IMR-90 (cell line): ENCODE results near the gene EPN2. TPM values are rescaled to one million over a fixed set of nuclear protein-coding genes. Genes with fewer than 3 reads are reported as not detected.

Experiments used
- ATAC-seq: fragments of 200-7000 bp; cut with Tn5 transposase; 2 replicates; pipeline ENCODE4 v1.9.1; 2020; ENCODE audit warnings: low read depth, mild to moderate bottlenecking, moderate library complexity
- BruUV-seq: library from RNA; stranded (reverse); fragments of 400-500 nt; replicated peaks from 2 replicates; lab custom pipeline; 2021; lab: Mats Ljungman, UMichigan
- CTCF ChIA-PET: fragments of 300-600 bp; formaldehyde crosslinking; extraction: SDS; loops from one replicate; lab custom pipeline; 2021; ENCODE audit warnings: antibody characterized with exemption; lab: Yijun Ruan, JAX
- POLR2A ChIA-PET: fragments of 300-600 bp; sonication (Branson Sonifier 250); formaldehyde crosslinking; loops from one replicate; lab custom pipeline; 2022; ENCODE audit warnings: antibody characterized with exemption; ENCODE audit not compliant: unreplicated experiment; lab: Charles Lee
- DNase-seq: peaks from one replicate; pipeline ENCODE4 v3.0.0; 2013
- H2AFZ ChIP-seq: replicated peaks from 2 replicates; pipeline ENCODE3; 2013; ENCODE audit warnings: low read length, mild to moderate bottlenecking; ENCODE audit not compliant: poor library complexity
- H2AK5ac ChIP-seq: 2 replicates; pipeline ENCODE4 v1.6.1; 2013; ENCODE audit warnings: low read depth, low read length, inconsistent platforms
- H2AK9ac ChIP-seq: replicated peaks from 2 replicates; pipeline ENCODE3; 2013; ENCODE audit warnings: mild to moderate bottlenecking, low read depth, low read length, moderate library complexity; ENCODE audit not compliant: poor library complexity
- H2BK120ac ChIP-seq: 2 replicates; pipeline ENCODE4 v1.6.1; 2013; ENCODE audit warnings: low read depth, low read length, inconsistent platforms
- H2BK15ac ChIP-seq: 3 replicates; pipeline ENCODE4 v1.6.1; 2013; ENCODE audit warnings: low read depth, low read length, inconsistent platforms
- H2BK20ac ChIP-seq: 2 replicates; pipeline ENCODE4 v1.6.1; 2013; ENCODE audit warnings: low read depth, mild to moderate bottlenecking, inconsistent platforms, low read length, moderate library complexity
- H2BK5ac ChIP-seq: 2 replicates; pipeline ENCODE4 v1.6.1; 2013; ENCODE audit warnings: mild to moderate bottlenecking, low read depth, low read length, inconsistent platforms; ENCODE audit not compliant: poor library complexity, severe bottlenecking
- H3K14ac ChIP-seq: replicated peaks from 2 replicates; pipeline ENCODE4 v1.6.1; 2013; ENCODE audit warnings: low read depth, low read length, inconsistent platforms
- H3K18ac ChIP-seq: 2 replicates; pipeline ENCODE4 v1.6.1; 2013; ENCODE audit warnings: low read depth, low read length, control low read depth
- H3K23ac ChIP-seq: 2 replicates; pipeline ENCODE4 v1.6.1; 2013; ENCODE audit warnings: low read depth, low read length, inconsistent platforms
- H3K27ac ChIP-seq: 2 replicates; pipeline ENCODE4 v1.5.1; 2013; ENCODE audit warnings: mild to moderate bottlenecking, control low read depth, low read length; ENCODE audit not compliant: insufficient read depth
- H3K27me3 ChIP-seq: 2 replicates; pipeline ENCODE4 v1.6.1; 2013; ENCODE audit warnings: low read length; ENCODE audit not compliant: control insufficient read depth, insufficient read depth
- H3K36me3 ChIP-seq: 2 replicates; pipeline ENCODE4 v1.6.1; 2013; ENCODE audit warnings: low read length, mixed read lengths; ENCODE audit not compliant: control insufficient read depth, insufficient read depth
- H3K4ac ChIP-seq: 2 replicates; pipeline ENCODE4 v1.6.1; 2013; ENCODE audit warnings: low read depth, low read length, inconsistent platforms
- H3K4me1 ChIP-seq: 2 replicates; pipeline ENCODE4 v1.6.1; 2013; ENCODE audit warnings: low read length, mixed read lengths; ENCODE audit not compliant: control insufficient read depth, insufficient read depth
- H3K4me2 ChIP-seq: 2 replicates; pipeline ENCODE4 v1.6.1; 2013; ENCODE audit warnings: low read depth, mild to moderate bottlenecking, control low read depth, low read length, moderate library complexity
- H3K4me3 ChIP-seq: 2 replicates; pipeline ENCODE4 v1.5.1; 2013; ENCODE audit warnings: low read depth, mild to moderate bottlenecking, control low read depth, low read length, moderate library complexity; ENCODE audit not compliant: insufficient read depth
- H3K56ac ChIP-seq: 2 replicates; pipeline ENCODE4 v1.6.1; 2013; ENCODE audit warnings: low read length, inconsistent platforms; ENCODE audit not compliant: insufficient read depth; ENCODE audit errors: extremely low read depth
- H3K79me1 ChIP-seq, 2 experiments: 2 replicates each; pipeline ENCODE4 v1.6.1; 2013; ENCODE audit warnings: low read length in 2 of 2, inconsistent platforms in 1 of 2, low read depth in 1 of 2
- H3K9ac ChIP-seq: 2 replicates; pipeline ENCODE4 v1.6.1; 2013; ENCODE audit warnings: low read depth, low read length, control low read depth
- H3K9me1 ChIP-seq: 2 replicates; pipeline ENCODE4 v1.6.1; 2013; ENCODE audit warnings: low read length, inconsistent platforms; ENCODE audit not compliant: insufficient read depth
- H3K9me3 ChIP-seq: 2 replicates; pipeline ENCODE4 v1.6.1; 2013; ENCODE audit warnings: low read length; ENCODE audit not compliant: control insufficient read depth, insufficient read depth
- H4K20me1 ChIP-seq: 2 replicates; pipeline ENCODE4 v1.6.1; 2013; ENCODE audit warnings: low read length, inconsistent platforms; ENCODE audit not compliant: insufficient read depth
- H4K5ac ChIP-seq: 2 replicates; pipeline ENCODE4 v1.6.1; 2013; ENCODE audit warnings: mild to moderate bottlenecking, low read depth, low read length, control low read depth
- H4K8ac ChIP-seq, 2 experiments: 2 replicates each; pipeline ENCODE4 v1.6.1; 2013; ENCODE audit warnings: low read depth in 2 of 2, low read length in 2 of 2, control low read depth in 1 of 2, inconsistent platforms in 1 of 2
- H4K91ac ChIP-seq: 2 replicates; pipeline ENCODE4 v1.6.1; 2013; ENCODE audit warnings: low read depth, low read length, inconsistent platforms; ENCODE audit not compliant: insufficient read depth
- NFE2L2 ChIP-seq: fragments of 150-350 bp; IDR thresholded peaks from 2 replicates; pipeline ENCODE4 v1.6.1; 2016; ENCODE audit warnings: low read depth, mild to moderate bottlenecking, low read length
- WGBS, 2 experiments: methylation state at CpG; one replicate each; pipeline versions ENCODE4 v1.1.5 to v1.1.7; 2013; ENCODE audit warnings: missing lambda C conversion rate in 2 of 2; ENCODE audit not compliant: insufficient read length in 1 of 2; ENCODE audit errors: extremely low coverage in 2 of 2; 5-methylcytosine and 5-hydroxymethylcytosine counted together
- dilution Hi-C: fragments of 300-500 bp; cut with HindIII; formaldehyde crosslinking; loops from one replicate; pipeline ENCODE4 v1.14.3; 2018; ENCODE audit warnings: low sequenced_read_pairs; ENCODE audit not compliant: unreplicated experiment
- in situ Hi-C: fragments of 300-500 bp; cut with MboI; formaldehyde crosslinking; loops from 3 replicates; pipeline ENCODE4 v1.14.3; 2019; ENCODE audit warnings: low sequenced_read_pairs, inconsistent platforms, mixed read lengths
- intact Hi-C: fragments of 100-400 bp; cut with micrococcal nuclease; formaldehyde crosslinking; loops from 2 replicates; pipeline ENCODE4 v1.10.0; 2022
- polyA plus RNA-seq, 3 experiments: library from polyadenylated mRNA; depleted of rRNA; stranded (reverse); fragments of >200 nt; gene quantifications; 2 replicates each; pipeline ENCODE4 v1.2.3, GENCODE V29; 2012; ENCODE audit warnings: low replicate concordance in 1 of 3
- total RNA-seq: library from RNA; depleted of rRNA; stranded (reverse); fragments of >200 nt; gene quantifications from 2 replicates; pipeline ENCODE4 v1.2.3, GENCODE V29; 2012

EPN2 gene
- total and polyA plus RNA-seq, 2 of the 4 experiments (the other 2 are of a cell fraction) = 14.9 to 25.3 TPM

DNA sequence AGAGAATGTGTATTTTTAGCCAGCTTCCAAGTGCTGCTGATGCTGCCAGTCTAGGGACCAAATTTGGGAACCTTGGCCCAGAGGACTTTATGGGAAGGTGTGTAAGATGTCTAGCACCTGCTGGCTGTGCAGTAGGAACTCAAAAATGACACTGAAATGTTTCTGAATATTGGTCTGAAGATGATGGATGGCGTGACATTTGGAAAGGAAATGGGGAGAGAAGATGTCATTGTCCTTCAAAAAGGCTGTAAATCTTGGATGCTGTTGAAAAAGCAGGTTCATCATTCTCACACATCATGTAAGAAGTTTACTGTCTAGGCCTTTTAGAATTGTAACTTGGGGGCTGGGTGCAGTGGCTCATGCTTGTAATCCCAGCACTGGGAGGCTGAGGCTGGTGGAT, 6.7 kb downstream of the EPN2 start:
- Histone ChIP-seq H2AFZ (no peak overlapping the region), H4K20me1 (peaks cover 70% of the 10 kb centered on the region)
- WGBS, 2 experiments = no CpG with 5 or more reads among the region's 1 CpG

More for the DNA sequence above, 6.7 kb downstream of the EPN2 start:
- Histone ChIP-seq H4K8ac (no peak overlapping the region), H3K23ac (peak overlapping the region; percentile 25; the same call in 1 of the 2 replicates), H2AK9ac (no peak overlapping the region), H3K79me1 (peaks cover 27 to 84% of the 10 kb centered on the region in 2 experiments), H2BK5ac (no peak overlapping the region), H3K9me1 (peaks cover 33% of the 10 kb centered on the region), H2BK120ac (no peak overlapping the region), H2BK20ac (no peak overlapping the region), H3K4ac (no peak overlapping the region), H3K36me3 (peaks cover 3% of the 10 kb centered on the region), H3K56ac (no peak overlapping the region), H2BK15ac (no peak overlapping the region), H3K14ac (no peak overlapping the region), H2AK5ac (no peak overlapping the region), H4K91ac (no peak overlapping the region), H3K9ac (no peak overlapping the region), H3K27me3 (no peaks in the 10 kb centered on the region), H3K9me3 (no peaks in the 10 kb centered on the region), H3K27ac (no peak overlapping the region), H3K4me1 (peaks cover 8% of the 10 kb centered on the region), H3K4me2 (no peak overlapping the region), H3K4me3 (no peak overlapping the region), H4K5ac (no peak overlapping the region), H3K18ac (no peak overlapping the region)
- BruUV-seq = no TSS peak
- no peak for TF ChIP-seq NFE2L2
- dilution Hi-C loops = no loop called here
- in situ Hi-C loops = no loop called here
- intact Hi-C loops = no loop called here
- ChIA-PET POLR2A (no interaction called here), CTCF (no interaction called here)
- no peak for DNase-seq
- ATAC-seq = no peak
